H1 (cell line): ENCODE measurements around the gene TFCP2L1. TPM values are rescaled to one million over a fixed set of nuclear protein-coding genes. Genes with fewer than 3 reads are reported as not detected.
A peak's percentile ranks its signal among the peaks of the same experiment; 100 is the strongest.

Experiments used
- CTCF ChIA-PET: fragments of 300-600 bp; sonication (Branson Sonifier 250); formaldehyde crosslinking; loops from one replicate; lab custom pipeline; 2021; ENCODE audit not compliant: partially characterized antibody; lab: Charles Lee
- POLR2A ChIA-PET: fragments of 300-600 bp; sonication (Branson Sonifier 250); formaldehyde crosslinking; loops from one replicate; lab custom pipeline; 2021; ENCODE audit warnings: inconsistent platforms; ENCODE audit not compliant: partially characterized antibody; lab: Charles Lee
- DNase-seq, 2 experiments: peaks; one replicate each; pipeline versions ENCODE4 v3.0.0 to v3.0.0-alpha.2; 2010 to 2022; ENCODE audit warnings: low spot score in 2 of 2, low read depth in 1 of 2, mixed read lengths in 1 of 2
- FAIRE-seq: peaks from 2 replicates; lab custom pipeline; 2011; peaks lifted over from hg19 to GRCh38; lab: Jason Lieb, UNC
- H2AFZ ChIP-seq: 2 replicates; pipeline ENCODE4 v1.8.1; 2012; ENCODE audit warnings: low read length, inconsistent platforms
- H2AK5ac ChIP-seq: 2 replicates; pipeline ENCODE4 v1.6.1; 2013; ENCODE audit warnings: low read depth, low read length
- H2BK120ac ChIP-seq: replicated peaks from 2 replicates; pipeline ENCODE3; 2013; ENCODE audit warnings: low read depth, low read length, inconsistent platforms
- H2BK12ac ChIP-seq: 2 replicates; pipeline ENCODE4 v1.6.1; 2013; ENCODE audit warnings: low read depth, low read length
- H2BK15ac ChIP-seq: 2 replicates; pipeline ENCODE4 v1.6.1; 2013; ENCODE audit warnings: low read length
- H2BK20ac ChIP-seq: 2 replicates; pipeline ENCODE4 v1.6.1; 2013; ENCODE audit warnings: low read length
- H2BK5ac ChIP-seq: 2 replicates; pipeline ENCODE4 v1.6.1; 2013; ENCODE audit warnings: low read depth, low read length
- H3K14ac ChIP-seq: 2 replicates; pipeline ENCODE4 v1.6.1; 2013; ENCODE audit warnings: inconsistent platforms; ENCODE audit not compliant: insufficient read length
- H3K18ac ChIP-seq: 2 replicates; pipeline ENCODE4 v1.6.1; 2013; ENCODE audit warnings: low read length; ENCODE audit errors: extremely low read depth
- H3K23ac ChIP-seq: 2 replicates; pipeline ENCODE4 v1.6.1; 2013; ENCODE audit warnings: inconsistent platforms; ENCODE audit not compliant: insufficient read length
- H3K23me2 ChIP-seq: 2 replicates; pipeline ENCODE4 v1.6.1; 2013; ENCODE audit warnings: low read depth, low read length
- H3K27ac ChIP-seq: 2 replicates; pipeline ENCODE4 v1.6.1; 2011; ENCODE audit warnings: low read depth, low read length, inconsistent platforms
- H3K27me3 ChIP-seq, 4 experiments: replicated peaks in 1 of 4; 1 replicate in 1 of 4; 2 replicates in 3 of 4; pipeline versions ENCODE4 v1.6.1 to v1.8.1; 2011 to 2013; ENCODE audit warnings: low read length in 3 of 4, mild to moderate bottlenecking in 3 of 4, inconsistent platforms in 2 of 4, mixed read lengths in 2 of 4, moderate library complexity in 1 of 4; ENCODE audit not compliant: control insufficient read depth in 3 of 4, insufficient read depth in 3 of 4; ENCODE audit errors: extremely low read depth in 1 of 4
- H3K36me3 ChIP-seq, 4 experiments: 2 replicates each; pipeline versions ENCODE4 v1.6.1 to v1.8.1; 2011 to 2013; ENCODE audit warnings: mild to moderate bottlenecking in 4 of 4, low read length in 3 of 4, moderate library complexity in 2 of 4, control low read depth in 1 of 4, inconsistent platforms in 1 of 4; ENCODE audit not compliant: insufficient read depth in 4 of 4, control insufficient read depth in 2 of 4
- H3K4ac ChIP-seq: replicated peaks from 2 replicates; pipeline ENCODE3; 2013; ENCODE audit warnings: low read length, low read depth, mixed read lengths, inconsistent platforms; ENCODE audit not compliant: insufficient read length
- H3K4me1 ChIP-seq, 4 experiments: replicated peaks in 1 of 4; 1 replicate in 1 of 4; 2 replicates in 3 of 4; pipeline versions ENCODE4 v1.6.1 to v1.8.1; 2011 to 2013; ENCODE audit warnings: low read length in 3 of 4, inconsistent platforms in 2 of 4, mixed read lengths in 1 of 4; ENCODE audit not compliant: insufficient read depth in 4 of 4, control insufficient read depth in 3 of 4
- H3K4me2 ChIP-seq, 2 experiments: 2 replicates each; pipeline versions ENCODE4 v1.6.1 to v1.8.1; 2011 to 2013; ENCODE audit warnings: low read depth in 2 of 2, low read length in 2 of 2, control low read depth in 1 of 2, inconsistent platforms in 1 of 2, mild to moderate bottlenecking in 1 of 2; ENCODE audit not compliant: insufficient read depth in 1 of 2
- H3K4me3 ChIP-seq, 4 experiments: fragments of 200-600, 300-600 bp in 1 of 4; sonication (generic), shearing (Covaris generic), sonication (Bioruptor Twin) in 1 of 4; 2 replicates each; pipeline versions ENCODE4 v1.5.1 to v1.8.1; 2011 to 2016; ENCODE audit warnings: low read length in 4 of 4, low read depth in 3 of 4, control low read depth in 2 of 4, inconsistent platforms in 2 of 4, mild to moderate bottlenecking in 2 of 4, mixed read lengths in 1 of 4, moderate library complexity in 1 of 4; ENCODE audit not compliant: insufficient read depth in 2 of 4; ENCODE audit errors: extremely low read depth in 1 of 4
- H3K56ac ChIP-seq: replicated peaks from 2 replicates; pipeline ENCODE3; 2013; ENCODE audit warnings: low read depth, mild to moderate bottlenecking, mixed read lengths, low read length, inconsistent platforms; ENCODE audit not compliant: insufficient read length
- H3K79me1 ChIP-seq: 2 replicates; pipeline ENCODE4 v1.6.1; 2013; ENCODE audit warnings: low read depth, low read length, control low read depth
- H3K79me2 ChIP-seq, 2 experiments: 2 replicates each; pipeline versions ENCODE4 v1.6.1 to v1.8.1; 2012 to 2013; ENCODE audit warnings: low read length in 2 of 2, mild to moderate bottlenecking in 2 of 2, inconsistent platforms in 1 of 2; ENCODE audit not compliant: insufficient read depth in 2 of 2, control insufficient read depth in 1 of 2
- H3K9ac ChIP-seq, 4 experiments: replicated peaks in 1 of 4; 1 replicate in 1 of 4; 2 replicates in 3 of 4; pipeline versions ENCODE4 v1.6.1 to v1.8.1; 2011 to 2013; ENCODE audit warnings: low read depth in 3 of 4, low read length in 3 of 4, control low read depth in 2 of 4, mild to moderate bottlenecking in 2 of 4, moderate library complexity in 2 of 4, inconsistent platforms in 1 of 4; ENCODE audit errors: extremely low read depth in 1 of 4
- H3K9me3 ChIP-seq, 2 experiments: 2 replicates each; pipeline versions ENCODE4 v1.6.1 to v1.8.1; 2012 to 2013; ENCODE audit warnings: mild to moderate bottlenecking in 2 of 2, moderate library complexity in 2 of 2, control low read depth in 1 of 2, inconsistent platforms in 1 of 2, low read depth in 1 of 2, low read length in 1 of 2, mixed read lengths in 1 of 2; ENCODE audit not compliant: insufficient read depth in 2 of 2
- H4K20me1 ChIP-seq, 2 experiments: replicated peaks in 1 of 2; 2 replicates each; pipeline versions ENCODE3 to v1.8.1; 2011 to 2013; ENCODE audit warnings: inconsistent platforms in 2 of 2, low read length in 2 of 2, mild to moderate bottlenecking in 1 of 2; ENCODE audit not compliant: insufficient read depth in 2 of 2, control insufficient read depth in 1 of 2
- H4K5ac ChIP-seq: 2 replicates; pipeline ENCODE4 v1.6.1; 2013; ENCODE audit warnings: low read length, low read depth, mixed read lengths, inconsistent platforms; ENCODE audit not compliant: insufficient read length
- H4K8ac ChIP-seq: 2 replicates; pipeline ENCODE4 v1.8.0; 2013; ENCODE audit warnings: mild to moderate bottlenecking, moderate library complexity, low read length, inconsistent platforms; ENCODE audit not compliant: insufficient read depth; ENCODE audit errors: extremely low read depth
- H4K91ac ChIP-seq: replicated peaks from 2 replicates; pipeline ENCODE3; 2013; ENCODE audit warnings: low read length, mixed read lengths, inconsistent platforms; ENCODE audit not compliant: insufficient read length
- ATF2 ChIP-seq: IDR thresholded peaks from 2 replicates; pipeline ENCODE4 v1.6.1; 2012; ENCODE audit warnings: low read length, inconsistent platforms
- E2F6 ChIP-seq: IDR thresholded peaks from 2 replicates; pipeline ENCODE4 v1.6.1; 2012; ENCODE audit warnings: inconsistent platforms
- RFX5 ChIP-seq: IDR thresholded peaks from 2 replicates; pipeline ENCODE4 v1.6.1; 2011; ENCODE audit warnings: low read depth, low read length, improper control_type of control experiment, borderline replicate concordance
- WGBS, 2 experiments: shearing (Covaris generic) in 1 of 2; methylation state at CpG; one replicate each; pipeline versions ENCODE4 v1.1.6 to v1.1.7; 2013 to 2015; ENCODE audit warnings: low lambda C conversion rate in 2 of 2, mixed read lengths in 2 of 2, inconsistent platforms in 1 of 2, low coverage in 1 of 2, missing lambda C conversion rate in 1 of 2; ENCODE audit not compliant: insufficient replicate concordance in 2 of 2, insufficient coverage in 1 of 2, insufficient read length in 1 of 2; ENCODE audit errors: extremely low coverage in 1 of 2, missing lambda C conversion rate in 1 of 2; 5-methylcytosine and 5-hydroxymethylcytosine counted together
- polyA plus RNA-seq, 7 experiments: library from polyadenylated mRNA; depleted of rRNA in 3 of 7; stranded (reverse) in 5 of 7; unstranded in 2 of 7; fragments of >200 nt in 5 of 7; fragments of 200-250 nt in 2 of 7; gene quantifications; 1 replicate in 5 of 7; 2 replicates in 1 of 7; 4 replicates in 1 of 7; pipeline versions ENCODE4 v1.2.1 to v1.2.3, GENCODE V29; 2011 to 2013; ENCODE audit warnings: missing spikeins in 2 of 7, mixed read lengths in 2 of 7
- total RNA-seq: library from RNA; stranded (reverse); fragmentation: NEBNext Ultra II Directional; extraction: Animal tissue kit (Norgen Biotek cat#: 25700); gene quantifications from 2 replicates; pipeline ENCODE4 v1.2.1, GENCODE V29; 2021

The TFCP2L1 gene
- total and polyA plus RNA-seq, 2 of the 8 experiments (the other 6 are each of a cell fraction or from before 2014, with no cell fraction given), result 1.5 to 3.8 TPM

GRCh38 chr2:121196132-121196848 is 88.7 kb downstream of the TFCP2L1 start:
- Histone ChIP-seq H3K9me3 (no peaks in the 10 kb centered on the region), H3K4me3 (no peak overlapping the region), H3K4me1 (peaks cover 0 to 9% (median 6%) of the 10 kb centered on the region in 4 experiments; a peak in 2 of 7 replicates), H3K27ac (no peak overlapping the region; the same call in 1 of the 2 replicates), H4K91ac (no peak overlapping the region), H2BK12ac (0 out of 2 replicates have a peak overlapping the region, but pooled peaks have one; percentile 12), H2BK20ac (peak overlapping the region; percentile 61; the same call in 1 of the 2 replicates), H4K5ac (no peak overlapping the region), H3K23ac (no peak overlapping the region), H2AK5ac (no peak overlapping the region), H3K79me2 (no peaks in the 10 kb centered on the region), H4K8ac (peak overlapping the region; percentile 90), H3K27me3 (no peaks in the 10 kb centered on the region; a peak in 2 of 7 replicates), H3K14ac (no peak overlapping the region), H3K79me1 (no peaks in the 10 kb centered on the region), H4K20me1 (no peaks in the 10 kb centered on the region), H2AFZ (peak overlapping the region; percentile 71), H3K4me2 (no peak overlapping the region), H3K9ac (no peak overlapping the region), H3K18ac (no peak overlapping the region; the same call in 1 of the 2 replicates), H2BK120ac (no peak overlapping the region), H2BK5ac (no peak overlapping the region), H3K56ac (no peak overlapping the region), H3K36me3 (no peaks in the 10 kb centered on the region), H3K23me2 (no peaks in the 10 kb centered on the region), H3K4ac (peak overlapping the region; percentile 44), H2BK15ac (no peak overlapping the region)
- POLR2A ChIA-PET, result interaction anchor here (1.7 kb wide), 1 partner anchor 11 kb away, joined by 3 read pairs; no protein-coding TSS in a partner anchor
- no peak for FAIRE-seq
- 82% methylated on average over 19 of the region's 19 CpGs; no CpG with 5 or more reads in 1 of the 2 experiments for WGBS, 2 experiments
- peak in 1 of 2 experiments; percentile 53 for DNase-seq
- CTCF ChIA-PET, result interaction anchor here (0.6 to 1.2 kb wide), 2 partner anchors 21 to 122 kb away, joined by 3 read pairs; no protein-coding TSS in a partner anchor
- TF ChIP-seq RFX5 (no peak), E2F6 (peak; percentile 24; the same call in 1 of the 2 replicates), ATF2 (no peak)
- TF ChIP-seq, all 59 proteins: peak for 1
